ENCODE results near the gene ALB. TPM values are rescaled to one million over a fixed set of nuclear protein-coding genes. Genes with fewer than 3 reads are reported as not detected.

ALB gene
- polyA plus RNA-seq, 1 donor: 3.3 TPM

GRCh38 chr4:73452953-73453700 lies 49.0 kb downstream of the ALB start:
- DNase-seq: no peak

- no peak for DNase-seq
Observed at GRCh38 chr4:73453701-73454005, 49.6 kb downstream of the ALB start.

GRCh38 chr4:73454920-73455319 lies 50.8 kb downstream of the ALB start:
- DNase-seq: no peak

GRCh38 chr4:73456177-73457022 lies 52.3 kb downstream of the ALB start:
- no peak for DNase-seq

GRCh38 chr4:73458184-73459047 lies 54.3 kb downstream of the ALB start:
- no peak for DNase-seq

- no peak for DNase-seq
Observed at GRCh38 chr4:73459048-73459421, 54.9 kb downstream of the ALB start.

- DNase-seq: no peak
Observed at GRCh38 chr4:73460913-73461522, 56.9 kb downstream of the ALB start.

- DNase-seq: no peak
Observed at GRCh38 chr4:73468170-73468569, 64.1 kb downstream of the ALB start.

GRCh38 chr4:73470728-73471127 lies 66.6 kb downstream of the ALB start:
- DNase-seq: no peak

Other genes with a start within 250 kb of the ALB start
- 48.1 TPM for gene ANKRD17, start 145.5 kb upstream of the ALB start, polyA plus RNA-seq (ENCODE audit: insufficient read length)
- gene AFP, start 31.9 kb downstream of the ALB start, polyA plus RNA-seq (ENCODE audit: insufficient read length): 0.28 TPM
- gene AFM, start 77.5 kb downstream of the ALB start, polyA plus RNA-seq (ENCODE audit: insufficient read length): not detected
- 0.12 TPM for gene RASSF6, start 216.1 kb downstream of the ALB start, polyA plus RNA-seq (ENCODE audit: insufficient read length)